22Rv1 (cell line): ENCODE measurements around the gene XPO5.

ENCODE experiments used
- H3K27ac ChIP-seq: fragments of 450-650 bp; 2 replicates; pipeline ENCODE4 v1.5.1; 2017
- CTCF ChIP-seq: fragments of 450-650 bp; IDR thresholded peaks from 2 replicates; pipeline ENCODE4 v1.5.1; 2017; ENCODE audit warnings: mild to moderate bottlenecking
- ZFX ChIP-seq: fragments of 450-650 bp; IDR thresholded peaks from 2 replicates; pipeline ENCODE4 v1.6.1; 2017; ENCODE audit warnings: antibody characterized with exemption, borderline replicate concordance

XPO5 gene

DNA sequence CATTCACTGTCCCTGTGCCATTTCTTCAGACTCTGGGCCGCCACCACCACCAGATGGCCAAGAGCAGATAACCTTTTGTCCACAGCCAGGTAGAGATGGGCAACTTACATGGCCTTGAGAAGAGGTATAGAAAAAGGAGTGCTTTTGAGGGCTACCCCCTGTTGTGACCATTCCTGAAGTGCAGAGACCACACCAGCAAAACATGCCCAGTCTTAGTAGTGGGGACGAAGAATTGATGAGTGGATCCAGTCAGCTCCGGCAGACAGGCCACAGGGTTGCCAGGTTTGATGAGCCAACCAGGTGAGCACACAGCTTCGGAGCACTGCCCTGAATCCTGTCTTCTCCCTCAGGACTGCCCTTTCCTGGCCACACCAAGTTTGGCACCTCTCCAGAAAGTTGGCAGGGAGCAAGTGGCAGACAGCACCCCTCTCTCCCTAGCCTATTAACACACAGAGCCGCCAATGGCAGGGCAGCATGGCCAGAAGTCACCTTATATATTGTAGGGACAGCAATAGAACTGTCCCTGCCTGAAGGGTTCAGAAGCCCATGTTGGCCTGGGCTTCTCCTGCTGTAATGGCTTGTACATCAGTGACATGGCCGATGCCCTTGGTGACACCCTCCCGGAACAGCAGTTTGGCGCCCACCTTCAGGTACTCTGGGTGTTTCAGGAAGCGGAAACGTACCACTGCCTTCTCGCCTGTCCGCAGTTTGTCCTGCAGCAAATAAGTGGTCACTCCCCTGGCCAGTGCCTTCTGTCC is 45.4 kb upstream of the XPO5 start:
- TF ChIP-seq ZFX (no peak), CTCF (no peak)
- H3K27ac ChIP-seq: no peak overlapping the region

GRCh38 chr6:43616725-43617472 is 41.1 kb upstream of the XPO5 start:
- H3K27ac ChIP-seq: peak overlapping the region; percentile 23; the same call in 1 of the 2 replicates
- TF ChIP-seq CTCF: no peak
- no peak for TF ChIP-seq ZFX

DNA sequence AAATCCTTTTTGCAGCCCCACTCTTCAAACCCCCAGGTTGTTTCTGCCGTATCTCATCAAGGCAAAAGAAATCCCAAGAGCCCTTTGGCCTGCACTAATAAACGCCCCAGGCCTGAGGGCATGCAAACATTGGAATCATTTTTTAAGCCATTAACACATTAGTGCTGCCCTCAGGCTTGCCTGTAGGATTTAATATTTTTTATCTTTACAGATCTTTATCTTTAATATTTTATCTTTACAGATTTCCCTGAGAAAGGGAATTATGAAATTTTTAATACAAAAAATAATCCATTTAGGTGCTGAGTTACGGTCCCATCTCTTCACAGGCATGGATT is 38.5 kb upstream of the XPO5 start:
- peak overlapping the region; percentile 7; the same call in 1 of the 2 replicates for H3K27ac ChIP-seq
- no peak for TF ChIP-seq ZFX
- TF ChIP-seq CTCF: no peak

DNA sequence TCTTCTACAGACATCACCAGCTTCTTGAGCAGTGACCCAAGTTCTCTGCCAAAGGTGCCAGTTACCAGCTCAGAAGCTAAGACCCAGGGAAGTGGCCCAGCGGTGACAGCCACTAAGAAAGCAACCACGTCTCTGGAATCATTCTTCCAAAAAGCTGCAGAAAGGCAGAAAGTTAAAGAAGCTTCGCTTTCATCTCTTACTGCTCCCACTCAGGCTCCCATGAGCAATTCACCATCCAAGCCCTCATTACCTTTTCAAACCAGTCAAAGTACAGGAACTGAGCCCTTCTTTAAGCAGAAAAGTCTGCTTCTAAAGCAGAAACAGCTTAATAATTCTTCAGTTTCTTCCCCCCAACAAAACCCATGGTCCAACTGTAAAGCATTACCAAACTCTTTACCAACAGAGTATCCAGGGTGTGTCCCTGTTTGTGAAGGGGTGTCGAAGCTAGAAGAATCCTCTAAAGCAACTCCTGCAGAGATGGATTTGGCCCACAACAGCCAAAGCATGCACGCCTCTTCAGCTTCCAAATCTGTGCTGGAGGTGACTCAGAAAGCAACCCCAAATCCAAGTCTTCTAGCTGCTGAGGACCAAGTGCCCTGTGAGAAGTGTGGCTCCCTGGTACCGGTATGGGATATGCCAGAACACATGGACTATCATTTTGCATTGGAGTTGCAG is 38.0 kb upstream of the XPO5 start:
- no peak for TF ChIP-seq CTCF
- no peak for TF ChIP-seq ZFX
- H3K27ac ChIP-seq: peak overlapping the region; percentile 7; the same call in 1 of the 2 replicates

GRCh38 chr6:43610431-43610830 is 34.6 kb upstream of the XPO5 start:
- TF ChIP-seq ZFX (no peak), CTCF (no peak)
- H3K27ac ChIP-seq: no peak overlapping the region

DNA sequence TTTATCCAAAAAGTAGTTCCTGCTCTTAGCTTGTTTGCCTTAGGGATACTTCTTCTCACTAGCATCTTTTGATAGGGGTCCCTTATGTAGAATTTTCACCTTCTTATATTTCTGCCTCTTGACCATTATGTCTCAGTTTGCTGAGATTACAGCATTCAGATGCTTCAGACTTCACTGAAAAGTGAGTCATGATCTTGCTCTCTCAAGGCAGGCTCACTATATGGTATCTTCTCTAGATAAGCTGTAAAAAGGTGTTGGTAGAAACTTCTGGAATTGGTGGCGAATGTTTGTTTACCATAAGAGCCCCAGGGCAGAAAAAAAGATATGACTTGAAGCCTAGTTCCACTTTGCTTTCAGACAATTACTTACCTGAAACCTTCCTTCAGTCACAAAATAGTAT is 33.6 kb upstream of the XPO5 start:
- TF ChIP-seq ZFX (no peak), CTCF (no peak)
- H3K27ac ChIP-seq: no peak overlapping the region

GRCh38 chr6:43608807-43609206 is 33.0 kb upstream of the XPO5 start:
- TF ChIP-seq CTCF: no peak
- no peak for TF ChIP-seq ZFX
- peak overlapping the region; percentile 1; the same call in 1 of the 2 replicates for H3K27ac ChIP-seq
